RCC 7860 (cell line): Measurements from ENCODE around the gene FARSA.
"Not testable (repeated sequence)": the region's sequence is repeated elsewhere in the genome, so short reads cannot be mapped to it uniquely, and the experiment has no call there.

ENCODE experiments used
- DNase-seq: peaks from one replicate; pipeline ENCODE4 v3.0.0-alpha.2; 2015; ENCODE audit warnings: low spot score
- FAIRE-seq: peaks from 2 replicates; lab custom pipeline; 2012; peaks lifted over from hg19 to GRCh38; lab: Jason Lieb, UNC

The FARSA gene

GRCh38 chr19:12891553-12892021 is 41.9 kb downstream of the FARSA start:
- no peak for FAIRE-seq
- no peak for DNase-seq

DNA sequence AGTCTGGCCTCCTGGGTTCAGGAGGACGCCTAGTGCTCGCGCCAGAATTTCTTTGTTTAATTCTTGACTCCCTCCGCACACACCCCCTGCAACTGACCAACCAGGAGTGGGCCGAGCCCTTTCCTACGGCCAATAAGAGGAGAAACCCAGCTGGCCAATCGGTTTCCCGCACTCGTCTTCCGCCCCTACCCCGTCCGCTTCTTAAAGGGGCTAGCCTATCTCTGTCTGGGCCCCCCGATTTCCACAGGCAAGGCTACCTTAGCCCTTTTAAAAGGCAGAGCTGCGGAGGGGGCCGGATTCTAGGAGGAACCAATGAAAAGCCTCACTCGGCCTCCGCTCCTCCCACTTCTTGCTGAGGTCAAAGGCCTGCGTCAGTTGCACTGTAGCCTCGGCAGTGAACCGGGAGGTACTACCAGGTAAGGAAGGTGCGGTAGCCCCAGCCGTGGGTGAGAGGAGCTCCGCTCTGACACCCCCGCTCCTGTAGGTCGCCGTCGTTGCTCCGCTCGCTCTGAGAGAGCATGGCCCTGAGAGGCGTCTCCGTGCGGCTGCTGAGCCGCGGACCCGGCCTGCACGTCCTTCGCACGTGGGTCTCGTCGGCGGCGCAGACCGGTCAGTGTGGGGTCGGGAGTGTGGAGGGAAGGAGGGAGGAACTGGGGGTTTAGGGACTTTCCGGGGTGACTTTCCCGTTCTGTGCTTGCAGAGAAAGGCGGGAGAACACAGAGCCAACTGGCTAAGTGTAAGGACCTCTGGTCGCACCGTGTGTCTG is 42.5 kb downstream of the FARSA start, which contains the start of gene GCDH:
GCDH (plus strand) TSS at position 374 of the 766 bp plus-strand sequence; CDS start at position 519, 145 bp downstream.
- FAIRE-seq (peak; percentile 96), DNase-seq (peak; percentile 95)

- not testable (repeated sequence) for FAIRE-seq, DNase-seq
Observed at GRCh38 chr19:12890299-12890786, 43.2 kb downstream of the FARSA start.

DNA sequence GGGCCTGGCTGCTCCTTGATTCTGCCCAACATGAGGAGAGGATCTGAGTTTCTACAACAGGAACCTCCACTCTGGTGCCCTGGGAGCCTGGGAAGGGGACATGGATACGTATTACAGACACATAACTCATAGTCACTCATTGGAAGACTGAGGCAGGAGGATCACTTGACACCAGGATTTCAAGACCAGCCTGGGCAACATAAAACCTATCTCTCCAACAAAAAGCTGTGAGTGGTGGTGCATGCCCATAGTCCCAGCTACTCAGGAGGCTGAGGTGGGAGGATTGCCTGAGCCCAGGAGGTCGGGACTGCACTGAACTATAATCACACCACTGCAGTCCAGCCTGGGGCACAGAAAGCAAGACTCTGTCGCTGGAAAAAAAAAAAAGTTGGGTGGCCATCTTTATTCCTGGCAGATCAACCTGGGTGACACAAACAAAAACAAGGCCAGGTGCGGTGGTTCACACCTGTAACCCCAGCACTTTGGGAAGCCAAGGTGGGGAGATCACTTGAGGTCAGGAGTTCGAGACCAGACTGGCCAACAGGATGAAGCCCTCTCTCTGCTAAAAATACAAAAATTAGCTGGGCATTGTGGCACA is 45.4 kb downstream of the FARSA start:
- FAIRE-seq (no peak), DNase-seq (no peak)

GRCh38 chr19:12886969-12887747 is 46.4 kb downstream of the FARSA start, which contains the start of gene KLF1:
TSS of gene KLF1 (minus strand) at chr19:12887201. CDS start at chr19:12887140, 61 bp downstream.
- FAIRE-seq: no peak
- DNase-seq: no peak

DNA sequence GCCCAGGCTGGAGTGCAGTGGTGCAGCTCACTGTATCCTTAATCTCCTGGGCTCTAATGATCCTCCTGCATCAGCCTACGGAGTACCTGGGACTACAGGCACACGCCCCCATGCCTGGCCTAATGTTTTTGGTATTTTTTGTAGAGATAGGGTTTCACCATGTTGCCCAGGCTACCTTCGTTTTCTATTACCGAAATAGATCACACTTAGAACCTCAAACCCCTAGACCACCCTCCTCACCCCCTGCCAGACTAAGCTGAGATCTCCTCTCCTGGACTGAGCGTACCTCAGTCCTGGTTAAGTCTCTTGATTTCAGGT is 46.9 kb downstream of the FARSA start:
- FAIRE-seq (no peak), DNase-seq (no peak)

DNA sequence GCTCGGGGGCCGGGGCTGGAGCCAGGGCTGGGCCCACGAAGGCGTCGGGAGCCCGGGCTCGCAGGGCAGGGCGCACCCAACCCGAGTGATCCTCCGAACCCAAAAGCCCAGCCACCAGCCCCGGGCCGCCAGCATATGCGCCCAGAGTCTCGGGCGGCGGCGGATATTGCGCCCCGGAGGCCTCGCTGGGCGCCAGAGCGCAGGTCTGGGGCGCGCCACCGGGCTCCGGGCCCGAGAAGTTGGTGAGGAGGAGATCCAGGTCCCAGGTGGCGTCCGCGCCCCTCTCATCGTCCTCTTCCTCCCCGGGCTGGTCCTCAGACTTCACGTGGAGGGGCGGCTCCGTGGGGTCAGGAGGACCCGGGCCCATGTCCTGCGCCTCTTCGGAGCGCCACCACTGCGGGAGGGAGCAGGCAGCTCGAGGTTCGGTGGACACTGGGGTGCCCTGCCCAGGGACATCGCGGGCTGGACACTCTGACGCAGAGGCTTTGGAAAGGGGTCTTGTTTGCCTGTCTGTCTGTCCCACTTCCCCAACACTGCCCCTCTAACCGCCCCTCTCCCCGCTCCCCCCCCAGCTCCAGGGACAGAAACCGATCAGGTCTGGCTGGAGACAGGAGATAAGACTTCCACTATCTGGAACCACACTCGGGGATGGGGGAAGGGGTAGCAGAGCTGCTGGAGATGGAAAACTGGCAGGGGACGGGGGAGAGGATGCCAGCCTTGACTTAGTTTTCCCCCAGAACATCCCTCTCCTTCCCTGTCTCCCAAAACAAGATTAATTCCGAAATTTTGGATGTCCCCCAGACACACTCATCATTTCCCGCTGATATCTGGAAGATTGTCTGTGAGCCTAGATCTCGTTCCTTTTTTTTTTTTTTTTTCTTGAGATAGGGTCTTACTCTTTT is 47.5 kb downstream of the FARSA start:
- no peak for FAIRE-seq
- no peak for DNase-seq

GRCh38 chr19:12884926-12885748 is 48.4 kb downstream of the FARSA start:
- no peak for DNase-seq
- no peak for FAIRE-seq

DNA sequence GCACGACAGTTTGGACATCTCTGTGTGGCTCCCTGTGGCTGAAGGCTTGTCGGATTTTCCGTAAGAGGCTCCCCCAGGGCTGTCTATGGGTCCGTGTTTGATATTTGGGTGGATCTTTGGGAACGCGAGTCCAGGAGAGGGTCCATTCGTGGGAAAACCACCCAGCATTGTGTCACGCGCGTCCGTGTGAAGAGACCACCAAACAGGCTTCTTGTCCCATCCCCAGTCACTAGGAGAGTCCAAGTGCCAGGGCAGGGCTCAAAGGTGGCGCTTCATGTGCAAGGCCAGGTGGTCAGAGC is 48.9 kb downstream of the FARSA start:
- no peak for DNase-seq

DNA sequence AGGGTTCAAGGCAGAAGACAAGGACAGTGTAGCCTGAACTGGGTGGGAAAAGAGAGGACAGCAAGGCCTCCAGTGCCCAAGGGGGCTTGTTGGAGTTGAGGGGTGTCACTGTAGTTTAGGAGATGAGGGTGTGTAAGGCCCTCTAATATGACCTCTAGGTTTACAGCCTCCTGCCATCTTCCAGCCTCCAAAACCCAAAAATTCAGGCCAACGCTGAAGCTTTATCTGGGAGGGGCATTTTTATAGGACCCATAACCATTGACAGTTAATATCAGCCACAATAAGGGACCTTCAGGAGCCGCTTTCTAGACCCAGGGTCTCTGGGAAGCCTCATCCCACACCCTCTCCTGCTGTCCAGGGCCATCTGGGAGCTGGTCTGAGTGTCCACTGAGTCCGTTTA is 49.3 kb downstream of the FARSA start:
- FAIRE-seq (no peak), DNase-seq (no peak)

More for the DNA sequence above, 48.9 kb downstream of the FARSA start:
- FAIRE-seq: no peak

DNA sequence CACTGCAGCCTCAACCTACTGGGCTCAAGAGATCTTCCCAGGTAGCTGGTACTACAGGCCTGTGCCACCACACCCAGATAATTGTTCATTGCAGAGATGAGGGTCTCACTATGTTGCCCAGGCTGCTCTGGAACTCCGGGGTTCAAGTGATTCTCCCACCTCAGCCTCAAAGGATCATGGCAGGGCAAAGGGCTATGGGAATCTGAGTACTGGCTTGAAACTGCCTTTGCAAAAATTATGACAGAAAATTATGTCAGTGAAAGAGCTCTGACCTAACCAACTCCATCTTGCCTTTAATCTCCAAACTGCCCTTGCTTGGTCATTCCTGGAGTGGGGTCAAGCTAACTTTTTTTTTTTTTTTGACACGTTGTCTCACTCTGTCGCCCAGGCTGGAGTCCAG is 50.9 kb downstream of the FARSA start:
- FAIRE-seq (no peak), DNase-seq (no peak)

GRCh38 chr19:12881172-12881808 is 52.2 kb downstream of the FARSA start, which contains the start of gene DNASE2:
TSS of gene DNASE2 (minus strand) at chr19:12881449. CDS start at chr19:12881375, 74 bp downstream.
- FAIRE-seq: peak; percentile 62
- peak; percentile 62 for DNase-seq

DNA sequence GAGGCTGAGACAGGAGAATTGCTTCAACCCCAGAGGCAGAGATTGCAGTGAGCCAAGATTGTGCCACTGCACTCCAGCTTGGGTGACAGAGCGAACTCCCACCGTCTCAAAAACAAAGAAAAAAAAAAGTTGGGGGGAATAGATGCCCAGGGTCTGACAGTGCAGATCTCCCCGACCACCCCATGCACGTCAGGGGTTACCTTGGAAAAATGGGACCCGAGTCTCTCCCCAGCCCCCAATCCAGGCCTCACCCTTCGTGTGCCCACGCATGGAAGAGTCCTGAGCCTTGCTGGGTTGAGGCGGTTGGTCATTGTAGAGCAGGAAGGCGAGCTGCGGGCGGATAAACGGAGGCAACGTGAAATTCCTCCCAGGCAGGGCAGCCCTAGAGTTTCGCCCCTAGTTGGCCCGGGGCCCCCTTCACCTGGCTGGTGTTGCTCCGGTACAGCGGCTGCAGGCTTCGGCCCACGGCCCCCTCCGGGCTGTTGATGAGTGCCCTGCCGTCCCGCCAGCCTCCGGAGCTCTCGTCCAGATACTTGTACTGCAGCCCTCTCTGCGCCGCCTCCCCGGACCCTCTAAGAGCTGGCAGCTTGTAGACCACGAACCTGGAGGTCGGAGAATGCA is 52.9 kb downstream of the FARSA start:
- DNase-seq (no peak), FAIRE-seq (no peak)

DNA sequence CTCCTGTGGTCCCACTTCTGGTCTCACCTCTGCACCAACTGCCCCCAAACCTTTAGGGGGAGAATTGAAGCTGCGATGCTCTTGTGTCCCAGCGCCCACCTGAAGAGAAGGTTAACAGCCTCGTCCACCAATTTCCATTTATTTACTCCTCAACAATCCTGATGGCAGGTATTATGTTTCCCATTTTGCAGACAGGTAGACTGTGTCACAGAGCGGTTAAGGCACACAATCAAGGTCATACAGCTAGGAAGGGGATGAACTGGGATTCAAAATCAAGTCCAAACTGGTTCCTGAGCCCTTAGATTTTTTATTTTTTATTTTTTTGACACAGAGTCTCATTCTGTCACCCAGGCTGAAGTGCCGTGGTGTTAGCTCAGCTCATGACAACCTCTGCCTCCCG is 58.4 kb downstream of the FARSA start:
- no peak for DNase-seq
- FAIRE-seq: no peak

GRCh38 chr19:12873891-12874745 is 59.4 kb downstream of the FARSA start:
- FAIRE-seq (no peak), DNase-seq (no peak)

- no peak for DNase-seq
- no peak for FAIRE-seq
Observed at GRCh38 chr19:12872941-12873890, 60.3 kb downstream of the FARSA start.
